ENCODE data around the gene CLDN9. TPM values are rescaled to one million over a fixed set of nuclear protein-coding genes. Genes with fewer than 3 reads are reported as not detected.

The CLDN9 gene
- polyA plus RNA-seq, 4 donors: 2.2 to 4.8 (median 2.9) TPM

- no peak for DNase-seq (ENCODE audit: low read depth in 4 of 4, low spot score in 2 of 4)
These were observed 39.0 kb upstream of the CLDN9 start for GRCh38 chr16:2973605-2974318.

GRCh38 chr16:2974319-2975056 lies 38.2 kb upstream of the CLDN9 start:
- no peak for DNase-seq (ENCODE audit: low read depth in 4 of 4, low spot score in 2 of 4)

- no peak for DNase-seq (ENCODE audit: low read depth in 4 of 4, low spot score in 2 of 4)
These were observed 37.4 kb upstream of the CLDN9 start for GRCh38 chr16:2975161-2975795.

GRCh38 chr16:2976201-2976600 lies 36.5 kb upstream of the CLDN9 start:
- no peak for DNase-seq (ENCODE audit: low read depth in 4 of 4, low spot score in 2 of 4)

DNA sequence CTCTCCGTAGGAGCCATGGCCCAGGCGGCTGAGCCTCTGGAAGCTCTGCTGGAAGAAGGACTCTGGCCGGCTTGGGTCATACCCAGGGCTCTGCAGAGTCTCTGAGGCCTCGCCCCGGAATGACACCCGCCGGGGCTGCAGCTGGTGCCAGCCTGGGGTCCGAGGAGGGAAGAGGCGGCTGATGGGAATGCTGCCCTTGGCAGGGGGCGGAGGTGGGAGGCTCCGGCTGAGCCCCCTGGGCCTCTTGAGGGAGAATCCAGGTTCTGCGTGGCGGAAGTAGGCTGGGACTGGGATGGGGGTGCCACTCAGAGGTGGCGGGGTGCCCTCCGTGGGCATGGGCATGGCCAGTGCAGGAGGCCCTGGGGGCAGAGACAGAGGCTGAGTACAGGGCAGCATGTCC lies 36.0 kb upstream of the CLDN9 start:
- DNase-seq (ENCODE audit: low read depth in 4 of 4, low spot score in 2 of 4): no peak

DNA sequence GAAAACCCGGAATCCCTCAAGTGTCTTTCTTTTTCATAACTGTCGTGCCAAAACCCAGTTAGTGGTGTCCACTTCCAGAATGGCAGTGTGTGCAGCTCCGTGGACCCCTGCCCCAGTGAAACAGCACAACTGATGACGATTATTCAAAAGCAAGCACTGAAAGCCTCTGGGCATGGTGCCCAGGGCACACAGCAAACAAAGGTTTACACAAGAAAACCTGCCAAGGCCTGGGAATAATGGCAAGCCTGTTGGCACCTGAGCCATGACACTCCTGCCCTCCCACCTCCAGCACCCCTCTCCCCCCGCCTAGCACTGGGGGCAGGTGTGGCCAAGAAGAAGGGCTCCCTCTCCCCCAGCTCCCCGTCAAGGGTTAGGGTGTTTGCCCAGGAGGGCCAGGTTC lies 35.3 kb upstream of the CLDN9 start:
- DNase-seq (ENCODE audit: low read depth in 4 of 4, low spot score in 2 of 4): no peak

DNA sequence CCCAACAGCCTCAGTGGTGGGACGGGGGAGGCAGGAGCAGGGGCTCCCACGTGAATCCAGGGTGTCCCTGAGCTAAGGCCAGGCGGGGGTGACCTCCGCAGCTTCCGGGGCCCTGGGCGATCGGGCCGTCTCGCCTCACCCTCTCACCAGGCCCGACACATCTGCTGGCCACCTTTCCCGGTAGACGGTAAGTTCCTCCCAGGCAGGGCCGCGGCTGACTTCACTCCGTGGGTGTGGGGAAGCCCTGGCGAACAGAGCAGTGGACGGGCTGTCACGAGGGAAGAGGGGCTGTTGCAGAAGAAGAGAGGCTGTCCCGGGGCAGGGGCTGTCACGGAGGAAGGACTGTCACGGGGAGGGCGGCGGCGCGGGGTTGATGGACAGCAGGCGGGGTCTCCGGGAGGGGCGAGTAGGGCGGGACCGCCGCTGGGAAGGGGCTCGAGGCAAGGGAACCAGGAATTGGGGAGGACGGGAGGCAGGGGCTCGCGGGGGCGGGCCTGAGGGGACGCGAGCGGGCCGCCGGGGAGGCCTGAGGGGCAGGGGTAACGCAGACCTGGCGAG lies 33.0 kb upstream of the CLDN9 start:
- DNase-seq (ENCODE audit: low read depth in 4 of 4, low spot score in 2 of 4): no peak

DNA sequence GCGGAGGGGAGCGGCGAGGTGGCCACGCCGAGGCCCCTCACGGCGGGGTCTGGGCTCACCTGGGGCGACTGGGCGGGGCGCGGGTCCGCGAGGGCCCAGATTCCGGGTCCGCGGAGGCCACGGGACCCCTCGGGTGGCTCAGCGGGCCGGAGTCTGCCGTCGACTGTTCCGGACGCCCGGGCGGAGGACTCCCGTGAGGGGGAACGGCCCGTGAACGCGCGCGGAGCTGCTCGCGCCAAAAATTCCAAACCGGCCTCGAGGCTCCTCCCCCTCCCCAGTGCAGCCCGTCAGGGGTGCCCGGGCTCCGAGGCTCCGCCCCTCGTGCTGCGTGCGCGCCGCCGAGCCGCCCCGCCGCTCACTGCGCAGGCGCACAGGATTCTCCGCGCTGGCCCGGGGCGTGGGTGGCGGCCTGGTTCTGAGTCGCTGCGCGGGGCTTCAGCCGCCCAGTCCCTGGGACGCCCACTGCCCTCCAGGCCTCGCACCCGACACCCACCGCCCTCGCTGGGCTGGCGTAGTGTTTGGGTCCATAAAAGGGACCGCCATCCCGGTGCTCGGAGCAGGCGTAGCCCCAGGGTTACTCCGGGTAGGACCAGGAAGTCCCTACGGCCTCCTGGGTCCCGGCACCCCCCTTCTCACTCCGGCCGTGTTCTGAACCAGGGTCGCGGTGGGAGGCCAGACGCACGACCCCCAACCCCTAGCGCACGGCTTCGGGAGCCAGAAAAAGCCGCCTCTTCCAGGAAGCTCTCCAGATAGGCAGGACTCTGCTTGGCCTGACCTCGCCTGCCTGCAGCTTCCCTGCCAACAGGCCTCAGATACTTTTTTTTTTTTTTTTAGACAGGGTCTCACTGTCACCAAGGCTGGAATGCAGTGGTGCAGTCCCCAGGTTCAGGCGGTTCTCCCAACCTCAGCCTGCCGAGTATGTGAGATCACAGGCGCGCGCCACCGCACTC lies 32.2 kb upstream of the CLDN9 start, which contains the start of gene PKMYT1:
PKMYT1 (minus strand) TSS at position 220 of the 950 bp plus-strand sequence. CDS start 789 bp downstream, outside the sequence.
- peak; percentile 74 to 86 (median 78) for DNase-seq (ENCODE audit: low read depth in 4 of 4, low spot score in 2 of 4)

- DNase-seq (ENCODE audit: low read depth in 4 of 4, low spot score in 2 of 4): no peak
These were observed 31.4 kb upstream of the CLDN9 start for GRCh38 chr16:2981177-2981898.

DNA sequence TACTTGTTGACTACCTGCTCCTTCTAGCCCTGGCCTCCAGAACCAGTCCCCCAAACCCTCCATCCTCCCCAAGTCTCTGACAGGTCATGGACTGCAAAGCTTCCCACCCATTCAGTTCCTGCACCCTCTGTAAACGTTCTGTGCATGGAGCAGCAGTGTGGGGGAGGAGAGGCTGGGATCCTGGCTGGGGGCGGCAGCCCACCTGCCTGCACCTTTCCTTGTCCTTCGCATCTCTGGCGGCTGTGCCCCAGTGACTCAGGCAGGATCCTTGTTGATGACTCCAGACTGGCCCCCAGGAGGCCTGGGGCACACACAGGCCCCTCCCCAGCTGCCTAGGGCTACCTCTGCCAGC lies 30.8 kb upstream of the CLDN9 start:
- no peak for DNase-seq (ENCODE audit: low read depth in 4 of 4, low spot score in 2 of 4)

- DNase-seq (ENCODE audit: low read depth in 4 of 4, low spot score in 2 of 4): no peak
These were observed 30.3 kb upstream of the CLDN9 start for GRCh38 chr16:2982402-2982801.

DNA sequence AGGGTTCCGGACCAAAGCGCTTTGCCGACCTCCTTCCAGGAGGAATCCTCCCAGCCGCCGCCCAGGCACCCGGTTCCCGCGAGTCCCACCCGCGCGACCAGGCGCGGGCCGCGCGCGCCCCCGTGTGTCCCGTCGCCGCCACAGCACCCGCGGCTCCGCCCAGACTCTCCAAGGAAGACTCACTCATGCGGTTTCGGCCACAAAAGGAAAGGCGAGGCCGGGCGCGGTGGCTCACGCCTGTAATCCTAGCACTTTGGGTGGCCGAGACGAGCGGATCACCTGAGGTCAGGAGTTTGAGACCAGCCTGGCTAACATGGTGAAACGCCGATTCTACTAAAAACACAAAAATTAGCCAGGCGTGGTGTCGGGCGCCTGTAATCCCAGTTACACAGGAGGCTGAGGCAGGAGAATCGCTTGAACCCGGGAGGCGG lies 29.0 kb upstream of the CLDN9 start:
- DNase-seq (ENCODE audit: low read depth in 4 of 4, low spot score in 2 of 4): peak in 2 of 4 donors; percentile 65 to 73

- DNase-seq (ENCODE audit: low read depth in 4 of 4, low spot score in 2 of 4): no peak
These were observed 27.3 kb upstream of the CLDN9 start for GRCh38 chr16:2985462-2985861.

DNA sequence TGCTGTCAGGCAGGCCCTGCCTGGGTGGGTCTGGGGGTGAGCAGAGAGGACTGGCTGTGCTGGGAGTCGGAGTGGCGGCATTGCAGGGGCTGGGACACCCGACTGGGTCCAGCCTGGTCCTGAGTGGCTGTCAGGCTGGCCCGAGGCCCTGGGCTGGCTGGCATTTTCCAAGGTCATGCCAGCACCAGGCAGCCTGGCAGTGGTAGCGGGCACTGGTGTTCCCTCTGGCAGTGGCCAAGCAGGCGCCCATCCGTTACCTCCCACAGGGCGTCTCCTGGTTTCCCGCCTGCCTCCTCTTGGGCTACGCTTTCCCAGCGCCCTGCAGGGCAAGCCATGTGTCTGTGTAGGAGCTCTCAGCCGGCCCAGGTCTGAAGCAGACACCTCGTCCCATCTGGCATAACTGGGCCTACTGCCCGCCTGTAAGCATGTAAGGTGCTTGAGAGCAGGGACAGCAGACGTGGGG lies 26.8 kb upstream of the CLDN9 start:
- no peak for DNase-seq (ENCODE audit: low read depth in 4 of 4, low spot score in 2 of 4)

DNA sequence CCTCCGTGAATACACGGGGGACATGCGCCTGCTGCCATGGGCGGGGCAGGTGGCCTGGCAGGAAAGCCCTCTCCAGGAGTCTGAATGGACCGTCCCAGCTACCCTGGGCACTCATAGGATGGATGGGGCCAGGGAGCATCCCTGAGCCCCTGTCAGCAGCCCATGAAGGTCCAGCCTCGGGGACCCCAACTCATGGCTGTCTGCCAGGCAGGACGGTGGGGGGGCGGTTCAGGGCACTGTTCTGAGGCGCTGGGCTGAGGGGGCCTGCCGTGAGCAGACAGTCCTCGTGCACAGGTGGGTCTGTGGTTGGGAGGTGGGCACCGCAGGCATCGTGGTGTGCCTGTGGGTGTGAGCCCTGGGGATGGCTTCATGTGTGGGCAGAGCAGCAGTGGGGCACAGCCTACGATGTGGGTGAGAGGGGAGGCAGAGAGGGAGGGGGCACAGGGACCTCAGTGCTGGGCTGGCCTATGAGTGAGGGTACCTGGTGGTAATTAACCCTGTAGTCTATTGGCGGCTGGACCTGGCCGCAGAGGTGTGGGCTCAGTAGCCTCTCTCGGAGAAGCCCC lies 26.0 kb upstream of the CLDN9 start:
- no peak for DNase-seq (ENCODE audit: low read depth in 4 of 4, low spot score in 2 of 4)

DNA sequence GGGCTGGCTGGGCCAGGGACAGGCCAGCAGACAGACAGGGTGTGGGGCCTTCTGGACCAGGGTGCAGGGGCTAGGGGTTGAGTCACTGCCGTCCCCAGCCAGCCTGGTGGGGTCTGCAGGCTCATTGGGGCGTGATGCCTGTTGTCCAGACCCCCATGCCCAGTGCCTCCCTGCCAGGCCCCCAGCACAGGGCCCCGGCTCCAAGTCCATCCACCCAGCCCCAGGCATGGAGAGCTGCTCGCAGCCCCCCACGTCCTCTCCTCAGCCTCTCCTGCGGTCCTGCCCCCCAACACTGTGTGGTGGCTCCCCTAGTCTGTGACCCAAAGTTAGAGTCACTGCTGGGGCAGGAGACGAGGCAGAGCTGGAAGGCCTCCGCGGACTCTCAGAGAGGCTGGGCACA lies 25.4 kb upstream of the CLDN9 start:
- no peak for DNase-seq (ENCODE audit: low read depth in 4 of 4, low spot score in 2 of 4)

DNA sequence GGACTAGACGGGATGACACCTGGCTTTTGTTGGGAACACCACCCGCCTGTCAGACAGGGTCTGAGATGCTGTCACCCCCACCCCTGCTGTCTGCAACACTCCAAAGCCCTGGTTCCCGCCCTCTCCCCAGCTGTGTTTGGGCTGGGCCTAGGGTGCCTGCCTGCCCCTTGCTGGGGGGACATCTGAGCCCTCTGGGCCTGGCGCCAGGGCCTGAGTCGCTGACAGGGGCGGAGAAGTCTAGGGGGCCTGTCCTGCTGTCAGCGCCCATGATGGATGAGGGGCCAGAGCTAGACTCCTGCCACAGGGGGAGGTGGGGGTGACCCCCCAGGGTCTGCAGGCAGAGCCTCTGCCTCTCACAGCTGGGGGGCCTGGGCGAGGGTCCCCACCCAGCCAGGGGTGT lies 24.9 kb upstream of the CLDN9 start:
- no peak for DNase-seq (ENCODE audit: low read depth in 4 of 4, low spot score in 2 of 4)

DNA sequence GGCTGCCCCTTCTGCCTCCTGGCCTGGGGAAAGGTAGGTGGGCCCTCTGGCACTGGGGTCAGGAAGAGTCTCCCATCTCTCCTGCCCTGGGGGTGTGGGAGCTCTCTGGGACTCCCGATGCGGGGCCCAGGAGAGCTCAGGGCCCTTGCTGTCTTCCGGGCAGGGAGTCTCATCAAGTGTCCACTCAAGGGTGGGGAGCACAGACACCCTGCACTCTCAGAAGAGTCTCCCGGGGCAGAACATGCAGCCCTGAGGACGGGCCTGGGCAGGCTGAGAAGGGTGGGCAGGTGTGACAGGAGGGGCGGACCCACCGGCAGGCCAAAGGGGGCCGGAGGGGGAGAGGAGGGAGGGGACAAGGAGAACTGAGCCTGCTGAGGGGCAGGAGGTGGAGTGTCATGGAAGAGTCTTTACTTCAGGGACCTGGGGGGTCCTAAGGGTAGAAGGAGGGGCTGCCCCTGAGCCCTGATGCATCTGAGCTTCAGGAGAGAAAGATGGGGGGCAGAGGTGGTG lies 24.1 kb upstream of the CLDN9 start:
- DNase-seq (ENCODE audit: low read depth in 4 of 4, low spot score in 2 of 4): no peak

- no peak for DNase-seq (ENCODE audit: low read depth in 4 of 4, low spot score in 2 of 4)
These were observed 21.8 kb upstream of the CLDN9 start for GRCh38 chr16:2990891-2991290.
